Dedifferentiated amniotic fluid mesenchymal stem cell (primary cell): Measurements from ENCODE around the gene HTT-AS.
"Not testable (repeated sequence)": the region's sequence is repeated elsewhere in the genome, so short reads cannot be mapped to it uniquely, and the experiment has no call there.

Experiments
- DNase-seq: peaks from one replicate; pipeline ENCODE4 v3.0.0-alpha.2; 2016; ENCODE audit errors: extremely low spot score

Gene HTT-AS

GRCh38 chr4:3051141-3051897 lies 23.0 kb downstream of the HTT-AS start:
- not testable (repeated sequence) for DNase-seq

GRCh38 chr4:3047464-3048286 lies 26.7 kb downstream of the HTT-AS start:
- DNase-seq: peak; percentile 31

- no peak for DNase-seq
Measured at GRCh38 chr4:3046623-3047022, 27.7 kb downstream of the HTT-AS start.

- no peak for DNase-seq
Measured at GRCh38 chr4:3046162-3046561, 28.2 kb downstream of the HTT-AS start.

- DNase-seq: no peak
Measured at GRCh38 chr4:3044870-3045819, 29.2 kb downstream of the HTT-AS start.

- DNase-seq: no peak
Measured at GRCh38 chr4:3043282-3044020, 30.9 kb downstream of the HTT-AS start.

GRCh38 chr4:3042226-3042625 lies 32.1 kb downstream of the HTT-AS start:
- no peak for DNase-seq

- DNase-seq: no peak
Measured at GRCh38 chr4:3041192-3042142, 32.9 kb downstream of the HTT-AS start.

GRCh38 chr4:3040452-3041191 lies 33.7 kb downstream of the HTT-AS start:
- no peak for DNase-seq

GRCh38 chr4:3039706-3040366 lies 34.5 kb downstream of the HTT-AS start:
- DNase-seq: no peak

GRCh38 chr4:3037957-3038461 lies 36.3 kb downstream of the HTT-AS start:
- DNase-seq: no peak

GRCh38 chr4:3036131-3036952 lies 38.0 kb downstream of the HTT-AS start:
- DNase-seq: no peak

GRCh38 chr4:3035674-3036073 lies 38.7 kb downstream of the HTT-AS start:
- DNase-seq: no peak

GRCh38 chr4:3035249-3035648 lies 39.1 kb downstream of the HTT-AS start:
- no peak for DNase-seq

- DNase-seq: no peak
Measured at GRCh38 chr4:3034231-3034630, 40.1 kb downstream of the HTT-AS start.

- no peak for DNase-seq
Measured at GRCh38 chr4:3031357-3032082, 42.8 kb downstream of the HTT-AS start.
